Fibroblast of mammary gland (primary cell): Measurements from ENCODE around the gene HPRT1.

Source experiments
- DNase-seq: peaks from one replicate; pipeline ENCODE4 v3.0.0-alpha.2; 2010; ENCODE audit warnings: low read depth
- H3K4me3 ChIP-seq: 2 replicates; pipeline ENCODE4 v1.5.1; 2011; ENCODE audit warnings: low read depth, mild to moderate bottlenecking, low read length, moderate library complexity; ENCODE audit not compliant: control insufficient read depth
- CTCF ChIP-seq: conservative IDR thresholded peaks from 2 replicates; pipeline ENCODE4 v1.5.1; 2011; ENCODE audit warnings: low read depth, low read length, inconsistent platforms; ENCODE audit not compliant: control insufficient read depth, insufficient read depth

Gene HPRT1

GRCh38 chrX:134460005-134460861, at the start of gene HPRT1:
Gene HPRT1, plus strand, starts transcription at chrX:134460165. Its CDS starts 147 bp downstream, at chrX:134460312.
- DNase-seq, result peak; percentile 65
- TF ChIP-seq CTCF, result no peak
- H3K4me3 ChIP-seq, result peak within 1 kb of the TSS; percentile 63

- H3K4me3 ChIP-seq, result no peak overlapping the region
- TF ChIP-seq CTCF, result no peak
- DNase-seq, result peak; percentile 11
Observed at GRCh38 chrX:134416087-134416486, 43.9 kb upstream of the HPRT1 start.

GRCh38 chrX:134418317-134419113, 41.5 kb upstream of the HPRT1 start:
- TF ChIP-seq CTCF, result no peak
- no peak for DNase-seq
- no peak overlapping the region for H3K4me3 ChIP-seq

- no peak for TF ChIP-seq CTCF
- no peak overlapping the region for H3K4me3 ChIP-seq
- DNase-seq, result no peak
Observed at GRCh38 chrX:134419784-134420183, 40.2 kb upstream of the HPRT1 start.

GRCh38 chrX:134423606-134424005, 36.4 kb upstream of the HPRT1 start:
- peak; percentile 49 for TF ChIP-seq CTCF
- DNase-seq, result peak; percentile 50
- H3K4me3 ChIP-seq, result no peak overlapping the region

GRCh38 chrX:134426281-134426680, 33.7 kb upstream of the HPRT1 start:
- TF ChIP-seq CTCF, result no peak
- DNase-seq, result no peak
- no peak overlapping the region for H3K4me3 ChIP-seq
